Stimulated activated CD8-positive, alpha-beta memory T cell treated with anti-CD3 and anti-CD28 coated beads, Interleukin-12 subunit alpha, Interleukin-12 subunit beta, amount 100 ng/mL, for 24 hours (primary cell): ENCODE measurements around the gene RPL7L1.
"Not testable (repeated sequence)": the region's sequence is repeated elsewhere in the genome, so short reads cannot be mapped to it uniquely, and the experiment has no call there.

Experiments used
- DNase-seq: peaks from one replicate; pipeline ENCODE4 v3.0.0-alpha.2; 2020; ENCODE audit errors: extremely low read depth

The RPL7L1 gene

DNA sequence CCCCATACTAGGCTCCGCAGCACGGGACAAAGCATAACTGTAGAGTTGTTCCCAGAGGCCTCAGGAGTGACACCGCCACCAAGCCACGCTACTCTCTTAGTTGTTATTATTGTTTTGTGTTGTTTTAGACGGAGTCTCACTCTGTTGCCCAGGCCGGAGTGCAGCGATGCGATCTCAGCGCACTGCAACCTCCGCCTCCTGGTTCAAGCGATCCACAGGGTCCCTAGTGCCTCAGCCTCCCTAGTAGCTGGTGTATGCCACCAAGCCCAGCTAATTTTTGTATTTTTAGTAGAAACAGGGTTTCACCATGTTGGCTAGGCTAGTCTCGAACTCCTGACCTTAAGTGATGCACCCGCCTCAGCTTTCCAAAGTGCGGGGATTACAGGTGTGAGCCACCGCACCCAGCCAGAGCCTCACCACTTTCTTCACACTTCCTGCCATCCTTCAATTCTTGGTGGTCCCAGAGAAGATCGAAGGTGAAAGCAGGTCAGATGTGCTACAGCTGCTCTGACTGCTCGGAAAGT lies 11.8 kb downstream of the RPL7L1 start:
- DNase-seq, result no peak

DNA sequence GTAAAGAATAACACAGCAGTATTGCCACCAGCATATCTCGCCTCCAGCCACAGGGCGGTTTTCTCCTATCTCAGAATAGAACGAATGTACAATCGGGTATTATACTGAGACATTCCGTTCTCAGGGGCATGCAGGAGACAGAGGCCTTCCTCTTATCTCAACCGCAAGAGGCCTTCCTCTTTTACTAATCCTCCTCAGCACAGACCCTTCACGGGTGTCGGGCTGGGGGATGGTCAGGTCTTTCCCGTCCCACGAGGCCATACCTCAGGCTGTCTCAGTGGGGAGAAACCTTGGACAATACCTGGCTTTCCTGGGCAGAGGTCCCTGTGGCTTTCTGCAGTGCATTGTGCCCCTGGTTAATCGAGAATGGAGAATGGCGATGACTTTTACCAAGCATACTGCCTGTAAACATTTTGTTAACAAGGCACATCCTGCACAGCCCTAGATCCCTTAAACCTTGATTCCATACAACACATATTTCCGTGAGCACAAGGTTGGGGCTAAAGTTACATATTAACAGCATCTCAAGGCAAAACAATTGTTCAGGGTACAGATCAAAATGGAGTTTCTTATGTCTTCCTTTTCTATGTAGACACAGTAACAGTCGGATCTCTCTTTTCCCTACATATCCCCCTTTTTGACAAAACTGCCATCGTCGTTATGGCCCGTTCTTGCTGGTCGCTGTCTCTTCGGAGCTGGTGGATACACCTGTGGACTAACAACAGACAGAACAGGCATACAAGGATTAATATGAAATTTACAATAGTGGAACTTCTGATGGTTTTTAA lies 14.8 kb downstream of the RPL7L1 start:
- DNase-seq, result not testable (repeated sequence)

DNA sequence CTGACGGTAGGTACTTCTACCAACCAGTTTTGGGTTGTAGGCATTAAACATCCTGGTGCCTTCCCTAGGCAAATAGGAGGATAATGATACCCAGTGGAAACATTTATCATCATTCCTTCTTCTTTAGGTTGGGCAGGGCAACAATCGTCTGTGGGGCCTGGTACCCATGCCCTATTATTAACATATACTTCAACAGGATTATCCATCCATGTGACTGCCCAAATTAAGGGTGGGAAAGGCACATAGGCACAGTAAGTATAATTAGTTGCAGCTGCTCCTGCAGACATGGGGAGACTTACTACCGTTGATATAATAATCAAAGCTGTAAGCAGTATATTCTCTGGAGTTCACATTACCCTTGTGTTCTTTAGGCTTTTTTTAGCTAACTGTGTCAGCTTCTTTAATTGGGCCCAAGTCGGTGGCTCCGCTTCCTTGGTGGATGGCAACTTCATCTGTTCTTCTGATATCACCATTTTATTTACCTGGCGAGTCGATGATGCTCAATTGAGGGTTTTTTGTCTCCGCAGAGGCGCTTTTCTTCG lies 16.8 kb downstream of the RPL7L1 start:
- DNase-seq, result no peak

DNA sequence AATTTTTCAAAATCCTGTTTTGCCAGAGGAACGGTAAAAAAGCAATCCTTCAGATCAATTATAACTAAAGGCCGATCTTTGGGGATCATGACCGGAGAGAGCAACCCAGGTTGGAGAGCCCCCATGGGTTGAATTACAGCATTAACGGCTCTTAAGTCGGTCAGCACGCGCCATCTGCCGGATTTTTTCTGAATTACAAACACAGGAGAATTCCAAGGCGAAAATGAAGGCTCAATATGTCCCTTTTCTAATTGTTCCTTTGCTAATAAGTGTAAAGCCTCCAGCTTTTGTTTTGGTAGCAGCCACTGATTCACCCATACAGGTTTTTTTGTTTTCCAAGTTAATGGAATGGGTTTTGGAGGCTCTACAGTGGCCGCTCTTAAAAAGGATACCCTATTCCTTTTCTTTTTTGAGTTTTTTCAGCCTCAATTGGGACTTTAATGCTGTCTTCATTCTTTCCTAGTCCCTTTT lies 19.5 kb downstream of the RPL7L1 start:
- DNase-seq, result peak; percentile 22

DNA sequence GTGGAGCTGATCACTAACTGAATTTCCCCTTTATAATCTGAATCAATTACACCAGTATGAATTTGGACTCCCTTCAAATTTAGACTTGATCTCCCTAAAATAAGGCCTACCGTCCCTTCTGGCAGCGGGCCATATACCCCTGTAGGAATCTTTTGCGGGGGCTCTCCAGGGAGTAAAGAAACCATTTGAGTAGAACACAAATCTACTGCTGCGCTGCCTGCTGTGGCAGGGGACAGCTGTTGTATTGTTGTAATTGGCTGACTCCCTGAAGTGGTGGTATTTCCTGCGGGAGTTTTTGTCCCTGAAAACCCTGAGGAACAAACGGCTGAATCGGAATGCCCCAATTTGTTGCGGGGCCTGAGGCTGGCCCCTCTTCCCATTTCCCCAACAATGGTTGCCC lies 20.5 kb downstream of the RPL7L1 start:
- DNase-seq, result no peak

DNA sequence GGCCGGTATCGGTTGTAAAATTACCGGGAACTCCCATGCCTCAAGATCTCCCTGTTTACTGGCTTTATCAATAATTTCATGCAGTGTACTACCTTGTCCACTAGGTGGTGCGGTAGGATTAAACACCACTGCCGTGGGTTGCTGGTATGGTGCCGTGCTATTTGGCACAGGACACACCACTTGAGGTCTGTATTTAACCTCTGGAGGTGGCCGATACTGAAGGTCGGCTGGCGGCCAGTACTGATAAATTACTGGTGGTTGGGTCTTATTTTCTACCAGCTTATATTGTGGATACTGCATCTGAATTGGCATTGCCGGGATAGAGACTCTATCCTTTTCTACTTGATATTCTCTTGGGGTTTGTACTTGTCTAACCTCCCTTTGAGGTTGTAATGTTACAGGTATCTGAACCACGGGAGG lies 22.1 kb downstream of the RPL7L1 start:
- DNase-seq, result no peak

DNA sequence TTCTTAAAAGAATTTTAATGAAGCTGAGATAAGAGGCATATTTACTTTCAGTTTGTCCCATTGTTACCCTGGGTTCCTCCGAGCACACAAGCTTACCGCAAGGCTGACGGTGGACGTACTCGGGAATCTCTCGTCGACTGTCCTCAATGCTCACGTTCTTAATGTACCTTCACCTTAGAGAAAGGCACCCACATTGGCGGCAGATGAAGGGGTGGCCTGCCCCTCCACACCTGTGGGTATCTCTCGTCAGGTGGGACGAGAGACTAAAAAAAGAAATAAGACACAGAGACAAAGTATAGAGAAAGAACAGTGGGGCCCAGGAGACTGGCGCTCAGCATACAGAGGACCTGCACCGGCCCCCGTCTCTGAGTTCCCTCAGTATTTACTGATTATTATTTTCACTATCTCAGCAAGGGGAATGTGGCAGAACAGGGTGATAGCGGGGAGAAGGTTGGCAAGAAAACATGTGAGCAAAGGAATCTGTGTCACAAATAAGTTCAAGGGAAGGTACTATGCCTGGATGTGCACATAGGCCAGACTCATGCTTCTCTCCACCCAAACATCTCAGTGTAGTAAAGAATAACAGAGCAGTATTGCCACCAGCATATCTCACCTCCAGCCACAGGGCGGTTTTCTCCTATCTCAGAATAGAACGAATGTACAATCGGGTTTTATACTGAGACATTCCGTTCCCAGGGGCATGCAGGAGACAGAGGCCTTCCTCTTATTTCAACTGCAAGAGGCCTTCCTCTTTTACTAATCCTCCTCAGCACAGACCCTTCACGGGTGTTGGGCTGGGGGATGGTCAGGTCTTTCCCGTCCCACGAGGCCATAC lies 23.2 kb downstream of the RPL7L1 start:
- not testable (repeated sequence) for DNase-seq

DNA sequence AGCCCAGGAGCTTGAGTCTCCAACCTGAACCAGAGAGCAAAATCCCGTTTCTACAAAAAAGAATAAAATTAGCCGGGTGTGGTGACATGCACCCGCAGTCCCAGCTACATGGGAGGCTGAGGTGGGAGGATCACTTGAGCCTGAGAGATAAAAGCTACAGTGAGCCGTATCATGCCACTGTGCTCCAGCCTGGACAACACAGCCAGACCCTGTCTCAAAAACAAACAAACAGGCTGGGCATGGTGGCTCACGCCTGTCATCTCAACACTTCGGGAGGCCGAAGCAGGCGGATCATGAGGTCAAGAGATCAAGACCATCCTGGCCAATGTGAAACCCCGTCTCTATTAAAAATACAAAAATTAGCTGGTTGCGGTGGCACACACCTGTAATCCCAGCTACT lies 25.1 kb downstream of the RPL7L1 start:
- DNase-seq, result no peak

DNA sequence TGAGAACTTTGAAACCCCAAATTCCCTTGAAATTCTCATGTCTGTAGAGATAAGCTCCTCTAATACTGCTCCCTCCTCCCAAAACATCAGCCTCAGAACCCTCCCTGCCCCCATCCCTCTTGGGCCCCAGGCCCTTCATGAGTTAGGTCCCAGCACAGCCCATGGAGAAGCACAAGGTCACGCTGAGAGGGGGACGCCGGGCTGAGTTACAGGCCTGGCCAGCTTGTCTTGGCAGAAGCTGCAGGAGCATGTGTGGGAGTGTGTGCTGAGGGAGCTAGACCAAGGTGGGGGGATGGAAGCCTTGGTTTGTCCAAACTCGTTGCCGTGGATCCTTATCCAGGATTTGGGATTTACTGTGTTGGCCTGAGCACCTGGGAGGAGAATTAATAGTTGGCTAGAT lies 27.9 kb downstream of the RPL7L1 start:
- no peak for DNase-seq

DNA sequence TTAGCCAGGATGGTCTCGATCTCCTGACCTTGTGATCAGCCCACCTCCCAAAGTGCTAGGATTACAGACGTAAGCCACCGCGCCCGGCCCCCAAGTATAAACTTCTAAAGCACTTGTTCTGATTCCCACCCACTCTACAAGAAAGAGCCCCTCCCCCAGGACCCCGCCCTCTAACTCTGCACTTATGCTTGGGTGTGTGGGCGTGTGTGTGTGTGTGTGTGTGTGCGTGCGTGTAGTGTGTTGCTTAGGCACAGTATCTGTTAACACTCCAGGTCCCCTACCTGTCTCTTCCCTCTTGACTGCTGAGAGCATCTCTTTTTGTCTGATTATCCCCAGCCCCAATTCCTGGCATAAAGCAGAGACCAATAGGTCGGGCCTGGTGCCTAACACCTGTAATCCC lies 30.4 kb downstream of the RPL7L1 start:
- no peak for DNase-seq

DNA sequence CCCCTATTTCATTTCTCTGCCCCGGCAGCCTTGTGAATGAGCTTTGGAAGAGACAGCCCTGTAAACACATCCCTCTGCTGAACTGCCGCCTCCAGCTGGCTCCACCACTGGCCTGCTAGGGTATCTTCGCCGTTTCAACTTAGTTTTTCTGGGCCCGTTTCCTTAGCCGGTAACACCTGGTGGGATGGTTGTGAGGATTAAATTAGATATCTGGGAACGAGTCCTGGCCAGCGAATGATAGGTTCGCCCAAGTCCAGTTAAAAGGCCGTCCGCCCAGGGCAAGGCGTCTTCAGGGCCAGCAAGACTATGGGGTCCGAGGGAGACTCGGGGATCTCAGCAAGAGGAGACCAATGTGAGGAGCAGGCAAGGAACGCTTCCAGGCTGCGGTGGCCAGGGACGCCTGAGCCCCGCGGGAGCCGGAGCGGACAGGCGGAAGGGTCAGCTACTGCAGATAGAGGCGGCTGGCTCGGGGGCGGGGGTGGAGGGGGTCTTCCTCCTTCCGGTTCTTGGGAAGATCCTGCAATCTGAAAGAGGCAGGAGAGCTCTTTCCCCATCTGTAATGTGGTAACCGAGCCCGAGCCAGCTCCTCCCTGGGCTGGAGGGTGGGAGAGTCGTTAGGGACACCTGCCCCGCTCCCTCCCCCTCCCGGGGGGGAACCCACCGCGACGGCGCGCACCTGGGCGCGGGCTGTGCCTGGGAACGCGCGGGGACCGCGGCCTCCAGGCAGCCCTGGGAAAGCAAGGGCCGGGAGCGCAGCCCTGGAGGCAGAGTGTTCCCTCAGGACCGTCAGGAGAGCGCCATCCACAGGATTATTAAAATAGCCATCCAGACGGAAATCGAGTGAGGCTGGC lies 32.0 kb downstream of the RPL7L1 start:
- no peak for DNase-seq

DNA sequence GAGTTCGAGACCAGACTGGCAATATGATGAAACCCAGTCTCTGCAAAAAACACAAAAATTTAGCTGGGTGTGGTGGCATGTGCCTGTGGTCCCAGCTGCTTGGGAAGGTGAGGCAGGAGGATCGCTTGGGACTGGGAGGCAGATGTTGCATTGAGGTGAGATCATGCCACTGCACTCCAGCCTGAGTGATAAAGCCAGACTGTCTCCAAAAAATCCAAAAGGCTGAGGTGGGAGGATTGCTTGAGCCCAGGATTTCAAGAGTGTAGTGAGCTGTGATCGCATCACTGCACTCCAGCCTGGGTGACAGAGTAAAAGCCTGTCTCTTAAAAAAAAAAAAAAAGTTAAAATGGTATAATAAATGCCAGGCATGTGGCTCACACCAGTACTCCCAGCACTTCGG lies 35.1 kb downstream of the RPL7L1 start:
- DNase-seq, result no peak

DNA sequence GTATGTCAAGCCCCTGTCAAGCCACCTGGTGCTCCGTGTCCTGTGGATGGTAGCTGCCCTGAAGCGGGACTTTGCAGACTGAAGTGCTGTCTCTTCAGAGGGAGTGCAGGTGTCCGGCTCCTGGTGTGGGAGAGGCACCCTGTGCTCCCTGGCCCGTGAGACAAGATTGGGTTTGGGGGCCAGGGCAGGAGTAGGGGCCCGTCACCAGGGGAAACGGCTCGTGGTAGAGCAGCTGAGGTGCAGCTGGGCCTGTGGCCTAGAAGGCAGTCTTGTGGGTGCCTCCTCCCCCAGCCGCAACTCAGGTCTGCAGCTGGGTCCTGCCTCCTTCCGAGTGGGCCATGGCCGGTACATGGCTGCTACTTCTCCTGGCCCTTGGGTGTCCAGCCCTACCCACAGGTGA lies 36.3 kb downstream of the RPL7L1 start, which contains the start of gene PTCRA:
Gene PTCRA, plus strand, starts transcription at position 322 of the 400 bp plus-strand sequence. Its CDS starts 17 bp downstream, at position 339.
- DNase-seq, result no peak

DNA sequence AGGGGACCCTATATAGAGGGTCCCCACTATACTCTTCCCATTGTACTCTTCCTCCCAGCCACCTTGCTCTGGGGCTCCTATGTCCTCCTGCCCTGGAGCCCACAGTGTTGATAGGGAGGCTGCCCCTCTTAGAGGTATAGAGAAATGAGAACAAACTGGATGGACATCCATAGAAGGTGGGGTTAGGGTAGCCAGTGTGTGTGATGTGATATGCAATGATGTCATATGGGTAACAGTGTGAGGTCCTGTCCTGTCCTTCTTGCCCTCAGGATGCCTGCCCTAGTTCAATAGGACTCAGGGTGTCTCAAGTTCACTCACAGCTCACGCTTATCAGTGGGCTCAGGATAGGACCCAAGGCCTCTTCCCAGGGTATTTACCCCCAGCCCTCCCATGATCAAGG lies 36.9 kb downstream of the RPL7L1 start:
- no peak for DNase-seq

DNA sequence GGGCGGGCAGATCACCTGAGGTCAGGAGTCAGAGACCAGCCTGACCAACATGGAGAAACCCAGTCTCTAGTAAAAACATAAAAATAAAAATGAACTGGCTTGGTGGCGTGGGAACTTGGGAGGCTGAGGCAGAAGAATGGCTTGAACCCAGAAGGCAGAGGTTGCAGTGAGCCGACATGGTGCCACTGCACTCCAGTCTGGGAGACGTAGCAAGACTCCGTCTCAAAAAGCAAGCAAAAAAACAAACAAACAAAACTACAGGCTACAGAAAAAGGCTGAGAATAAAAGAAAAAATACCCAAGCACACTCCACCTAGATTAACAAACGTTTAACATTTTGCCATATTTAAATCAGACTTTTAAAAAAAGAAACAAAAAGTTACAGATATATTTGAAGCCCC lies 42.4 kb downstream of the RPL7L1 start:
- no peak for DNase-seq

DNA sequence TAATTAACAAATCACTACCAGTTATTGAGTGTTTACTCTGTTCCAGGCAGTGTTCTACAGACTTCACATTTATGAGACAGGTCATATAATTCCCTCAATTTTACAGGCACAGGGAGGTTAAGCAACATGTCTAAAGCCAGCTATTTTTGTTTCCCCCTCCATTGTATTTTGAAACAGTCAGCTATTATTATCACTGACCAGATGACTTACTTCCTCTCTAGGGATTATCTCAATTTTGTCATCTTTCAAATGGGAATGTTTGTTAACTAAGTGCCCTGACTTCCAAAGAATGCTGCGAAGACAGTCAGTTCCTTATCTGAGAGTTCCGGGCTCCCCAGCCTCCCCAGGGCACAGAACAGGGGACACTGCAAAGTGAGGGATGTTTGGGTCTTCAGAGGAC lies 44.2 kb downstream of the RPL7L1 start:
- DNase-seq, result no peak

DNA sequence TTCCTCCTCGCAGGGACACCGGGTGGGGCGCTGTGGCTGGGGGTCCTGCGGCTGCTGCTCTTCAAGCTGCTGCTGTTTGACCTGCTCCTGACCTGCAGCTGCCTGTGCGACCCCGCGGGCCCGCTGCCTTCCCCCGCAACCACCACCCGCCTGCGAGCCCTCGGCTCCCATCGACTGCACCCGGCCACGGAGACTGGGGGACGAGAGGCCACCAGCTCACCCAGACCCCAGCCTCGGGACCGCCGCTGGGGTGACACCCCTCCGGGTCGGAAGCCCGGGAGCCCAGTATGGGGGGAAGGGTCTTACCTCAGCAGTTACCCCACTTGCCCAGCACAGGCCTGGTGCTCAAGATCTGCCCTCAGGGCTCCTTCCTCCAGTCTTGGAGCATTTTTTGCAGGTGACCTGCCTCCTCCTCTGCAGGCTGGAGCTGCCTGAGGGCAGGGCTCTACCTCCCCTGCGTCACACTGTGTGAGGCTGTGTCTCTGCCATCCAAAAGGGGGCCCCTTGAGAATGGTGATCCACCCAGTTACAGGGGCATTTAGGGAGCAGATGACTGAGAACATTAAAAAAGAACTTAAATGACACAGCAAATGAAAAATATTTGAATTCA lies 45.9 kb downstream of the RPL7L1 start:
- no peak for DNase-seq

DNA sequence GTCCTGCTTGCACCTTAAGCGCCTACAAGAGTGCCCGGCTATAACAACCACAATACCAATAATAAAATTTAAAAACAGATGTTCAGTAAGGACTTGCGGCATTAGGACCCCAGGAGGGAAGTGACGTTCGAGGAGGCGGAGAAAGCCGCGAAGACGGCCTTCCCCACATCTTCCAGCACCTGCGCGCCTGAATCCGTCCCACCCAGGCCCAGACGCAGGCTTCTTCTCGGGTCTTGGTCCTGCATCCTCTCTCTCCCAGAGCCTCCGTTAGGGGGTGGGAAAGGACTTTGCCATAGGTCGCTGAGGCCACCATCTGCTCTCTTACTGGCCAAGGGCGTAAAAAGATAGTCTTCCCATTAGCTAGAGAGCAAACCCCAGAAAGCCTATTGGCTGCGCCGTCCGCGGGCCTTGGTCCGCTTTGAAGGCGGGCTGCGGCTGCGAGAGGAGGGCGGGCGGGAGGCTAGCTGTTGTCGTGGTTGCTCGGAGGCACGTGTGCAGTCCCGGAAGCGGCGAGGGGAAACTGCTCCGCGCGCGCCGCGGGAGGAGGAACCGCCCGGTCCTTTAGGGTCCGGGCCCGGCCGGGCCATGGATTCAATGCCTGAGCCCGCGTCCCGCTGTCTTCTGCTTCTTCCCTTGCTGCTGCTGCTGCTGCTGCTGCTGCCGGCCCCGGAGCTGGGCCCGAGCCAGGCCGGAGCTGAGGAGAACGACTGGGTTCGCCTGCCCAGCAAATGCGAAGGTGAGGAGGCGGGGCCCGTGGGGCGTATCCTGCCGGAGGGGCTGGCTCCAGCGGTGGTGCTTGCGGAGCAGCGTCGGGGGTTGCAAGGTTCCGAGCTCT lies 49.8 kb downstream of the RPL7L1 start, which contains the start of gene CNPY3:
Gene CNPY3, plus strand, starts transcription at position 495 of the 835 bp plus-strand sequence. Its CDS starts 91 bp downstream, at position 586.
- peak; percentile 89 for DNase-seq

DNA sequence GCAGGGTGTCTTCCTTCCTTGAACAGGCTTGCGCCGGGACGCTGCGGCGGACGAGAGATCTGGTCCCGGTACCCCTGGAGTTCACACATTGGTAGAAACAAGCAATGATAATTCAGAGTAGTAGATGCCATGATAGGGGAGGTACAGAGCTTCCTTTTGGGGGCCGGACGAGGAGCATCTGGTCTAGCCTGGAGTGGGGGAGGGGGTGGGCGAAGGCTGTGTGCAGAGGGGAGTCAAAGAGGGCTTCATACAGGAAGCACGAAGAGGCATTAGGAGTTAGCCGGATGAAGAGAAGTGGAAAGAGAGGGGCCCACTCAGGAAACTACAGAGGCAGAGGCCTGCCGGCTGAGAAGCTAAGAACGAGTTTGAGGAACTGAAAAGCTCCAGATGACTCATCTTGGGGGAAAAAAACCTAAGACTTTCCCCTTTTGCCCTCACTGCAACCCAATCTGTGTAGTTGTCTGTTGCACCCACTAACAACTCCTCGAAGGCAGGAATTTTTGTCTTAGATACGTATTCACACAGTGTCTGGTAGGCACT lies 50.5 kb downstream of the RPL7L1 start:
- DNase-seq, result peak; percentile 27

DNA sequence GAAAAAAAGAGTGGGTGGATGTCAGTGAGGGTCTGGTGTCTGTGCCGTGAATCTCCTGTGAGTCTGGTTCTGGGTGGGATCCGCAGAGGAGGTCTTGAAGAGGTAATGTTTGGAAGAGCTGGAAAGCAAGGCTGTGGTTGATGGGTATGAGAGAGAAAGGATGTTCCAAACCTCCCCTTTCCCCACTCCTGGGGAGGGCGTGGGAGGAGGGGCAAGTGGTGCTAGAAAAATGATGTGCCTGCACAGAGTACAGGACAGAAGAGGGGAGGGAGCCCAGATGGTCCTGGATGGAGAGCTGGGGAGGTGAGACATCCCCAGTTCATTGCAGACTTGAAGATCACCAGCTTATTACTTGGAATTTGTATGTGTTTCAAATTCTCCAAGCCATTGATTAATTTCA lies 53.0 kb downstream of the RPL7L1 start:
- DNase-seq, result no peak
